22Rv1 (cell line): ENCODE measurements around the gene SLX4.

Experiments used
- ZFX ChIP-seq: fragments of 450-650 bp; IDR thresholded peaks from 2 replicates; pipeline ENCODE4 v1.6.1; 2017; ENCODE audit warnings: antibody characterized with exemption, borderline replicate concordance
- TF ChIP-seq, protein P1 (sequence below): fragments of 450-650 bp; IDR thresholded peaks from 2 replicates; pipeline ENCODE4 v1.5.1; 2017; ENCODE audit warnings: mild to moderate bottlenecking

DNA sequence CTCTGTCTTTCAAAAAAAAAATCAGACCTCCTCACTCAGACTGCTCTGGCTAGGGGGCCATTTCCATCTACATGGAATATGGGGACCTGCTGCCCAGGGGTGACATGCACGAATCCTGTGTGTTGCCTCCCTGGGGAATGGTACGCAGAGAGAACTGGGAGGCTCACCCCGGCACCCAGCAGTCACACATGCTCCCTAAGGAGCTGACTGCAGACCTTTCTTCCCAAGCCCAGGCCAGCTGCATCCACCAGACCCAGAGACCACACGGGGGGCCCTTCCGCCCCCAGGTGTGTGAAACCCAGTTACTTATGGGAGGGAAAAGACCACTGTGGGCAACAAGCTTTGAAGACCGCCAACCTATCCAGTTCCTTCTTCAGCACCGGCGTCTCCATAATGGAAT lies 27.0 kb downstream of the SLX4 start:
- TF ChIP-seq, protein P1, sequence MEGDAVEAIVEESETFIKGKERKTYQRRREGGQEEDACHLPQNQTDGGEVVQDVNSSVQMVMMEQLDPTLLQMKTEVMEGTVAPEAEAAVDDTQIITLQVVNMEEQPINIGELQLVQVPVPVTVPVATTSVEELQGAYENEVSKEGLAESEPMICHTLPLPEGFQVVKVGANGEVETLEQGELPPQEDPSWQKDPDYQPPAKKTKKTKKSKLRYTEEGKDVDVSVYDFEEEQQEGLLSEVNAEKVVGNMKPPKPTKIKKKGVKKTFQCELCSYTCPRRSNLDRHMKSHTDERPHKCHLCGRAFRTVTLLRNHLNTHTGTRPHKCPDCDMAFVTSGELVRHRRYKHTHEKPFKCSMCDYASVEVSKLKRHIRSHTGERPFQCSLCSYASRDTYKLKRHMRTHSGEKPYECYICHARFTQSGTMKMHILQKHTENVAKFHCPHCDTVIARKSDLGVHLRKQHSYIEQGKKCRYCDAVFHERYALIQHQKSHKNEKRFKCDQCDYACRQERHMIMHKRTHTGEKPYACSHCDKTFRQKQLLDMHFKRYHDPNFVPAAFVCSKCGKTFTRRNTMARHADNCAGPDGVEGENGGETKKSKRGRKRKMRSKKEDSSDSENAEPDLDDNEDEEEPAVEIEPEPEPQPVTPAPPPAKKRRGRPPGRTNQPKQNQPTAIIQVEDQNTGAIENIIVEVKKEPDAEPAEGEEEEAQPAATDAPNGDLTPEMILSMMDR = no peak
- no peak for TF ChIP-seq ZFX
